Measurements from ENCODE around the gene RBM8A.

The RBM8A gene

GRCh38 chr1:145886816-145887215 lies 40.5 kb downstream of the RBM8A start:
- DNase-seq (ENCODE audit: extremely low spot score, insufficient read length, low read depth), result no peak
- FAIRE-seq, result no peak

GRCh38 chr1:145886390-145886789 lies 40.9 kb downstream of the RBM8A start:
- no peak for DNase-seq (ENCODE audit: extremely low spot score, insufficient read length, low read depth)
- no peak for FAIRE-seq

- FAIRE-seq, result peak; percentile 68
- DNase-seq (ENCODE audit: extremely low spot score, insufficient read length, low read depth), result peak; percentile 83
Observed at GRCh38 chr1:145885738-145886287, 41.5 kb downstream of the RBM8A start, which contains the start of gene ANKRD35. TSS of gene ANKRD35 (minus strand) at chr1:145885866. CDS start at chr1:145885758, 108 bp downstream.

GRCh38 chr1:145884675-145885074 lies 42.6 kb downstream of the RBM8A start:
- FAIRE-seq (no peak), DNase-seq (ENCODE audit: extremely low spot score, insufficient read length, low read depth) (no peak)

- no peak for DNase-seq (ENCODE audit: extremely low spot score, insufficient read length, low read depth)
- FAIRE-seq, result no peak
Observed at GRCh38 chr1:145879775-145880174, 47.5 kb downstream of the RBM8A start.

GRCh38 chr1:145878724-145879123 lies 48.6 kb downstream of the RBM8A start:
- DNase-seq (ENCODE audit: extremely low spot score, insufficient read length, low read depth) (no peak), FAIRE-seq (no peak)

- DNase-seq (ENCODE audit: extremely low spot score, insufficient read length, low read depth) (no peak), FAIRE-seq (no peak)
Observed at GRCh38 chr1:145877923-145878486, 49.3 kb downstream of the RBM8A start.

GRCh38 chr1:145874646-145875045 lies 52.6 kb downstream of the RBM8A start:
- DNase-seq (ENCODE audit: extremely low spot score, insufficient read length, low read depth), result no peak
- FAIRE-seq, result no peak

GRCh38 chr1:145871994-145872924 lies 55.0 kb downstream of the RBM8A start:
- DNase-seq (ENCODE audit: extremely low spot score, insufficient read length, low read depth), result peak; percentile 12
- FAIRE-seq, result peak; percentile 59
